Epithelial cell of proximal tubule (primary cell): ENCODE data around the gene UROS. TPM values are rescaled to one million over a fixed set of nuclear protein-coding genes. Genes with fewer than 3 reads are reported as not detected.
A peak's percentile ranks its signal among the peaks of the same experiment; 100 is the strongest.

Experiments
- DNase-seq: peaks from one replicate; pipeline ENCODE4 v3.0.0-alpha.2; 2011; ENCODE audit warnings: low read depth
- H3K4me3 ChIP-seq: 2 replicates; pipeline ENCODE4 v1.5.1; 2011; ENCODE audit warnings: low read depth, mild to moderate bottlenecking, low read length
- total RNA-seq: library from RNA; depleted of rRNA; stranded (reverse); fragments of >200 nt; gene quantifications from 2 replicates; pipeline ENCODE4 v1.2.3, GENCODE V29; 2015
- TF ChIP-seq, protein P1 (sequence below): conservative IDR thresholded peaks from 2 replicates; pipeline ENCODE4 v1.5.1; 2012; ENCODE audit warnings: low read depth, mild to moderate bottlenecking, low read length

Gene UROS
- total RNA-seq, 1 donor from 2014 or later, result 56.8 TPM

DNA sequence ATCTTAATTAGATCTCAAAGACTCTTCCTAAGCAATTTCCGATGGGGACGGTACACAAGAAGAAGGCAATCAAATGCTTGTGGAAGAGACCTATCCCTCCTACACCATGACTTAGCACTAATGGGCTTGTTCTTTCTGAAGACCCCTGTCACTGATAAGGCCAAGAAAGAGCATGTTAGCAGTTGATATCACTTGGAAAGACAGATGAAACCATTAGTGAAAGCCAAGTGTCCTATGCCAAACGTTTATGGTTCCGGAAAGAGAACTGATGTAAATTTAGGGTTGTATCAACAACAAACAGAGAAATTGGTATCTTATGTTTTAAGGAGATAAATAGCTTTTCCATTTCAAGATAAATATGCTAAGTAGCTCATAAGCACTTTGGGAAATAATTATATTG lies 6.5 kb downstream of the UROS start:
- no peak for DNase-seq
- TF ChIP-seq, protein P1, sequence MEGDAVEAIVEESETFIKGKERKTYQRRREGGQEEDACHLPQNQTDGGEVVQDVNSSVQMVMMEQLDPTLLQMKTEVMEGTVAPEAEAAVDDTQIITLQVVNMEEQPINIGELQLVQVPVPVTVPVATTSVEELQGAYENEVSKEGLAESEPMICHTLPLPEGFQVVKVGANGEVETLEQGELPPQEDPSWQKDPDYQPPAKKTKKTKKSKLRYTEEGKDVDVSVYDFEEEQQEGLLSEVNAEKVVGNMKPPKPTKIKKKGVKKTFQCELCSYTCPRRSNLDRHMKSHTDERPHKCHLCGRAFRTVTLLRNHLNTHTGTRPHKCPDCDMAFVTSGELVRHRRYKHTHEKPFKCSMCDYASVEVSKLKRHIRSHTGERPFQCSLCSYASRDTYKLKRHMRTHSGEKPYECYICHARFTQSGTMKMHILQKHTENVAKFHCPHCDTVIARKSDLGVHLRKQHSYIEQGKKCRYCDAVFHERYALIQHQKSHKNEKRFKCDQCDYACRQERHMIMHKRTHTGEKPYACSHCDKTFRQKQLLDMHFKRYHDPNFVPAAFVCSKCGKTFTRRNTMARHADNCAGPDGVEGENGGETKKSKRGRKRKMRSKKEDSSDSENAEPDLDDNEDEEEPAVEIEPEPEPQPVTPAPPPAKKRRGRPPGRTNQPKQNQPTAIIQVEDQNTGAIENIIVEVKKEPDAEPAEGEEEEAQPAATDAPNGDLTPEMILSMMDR, result no peak
- no peak overlapping the region for H3K4me3 ChIP-seq

DNA sequence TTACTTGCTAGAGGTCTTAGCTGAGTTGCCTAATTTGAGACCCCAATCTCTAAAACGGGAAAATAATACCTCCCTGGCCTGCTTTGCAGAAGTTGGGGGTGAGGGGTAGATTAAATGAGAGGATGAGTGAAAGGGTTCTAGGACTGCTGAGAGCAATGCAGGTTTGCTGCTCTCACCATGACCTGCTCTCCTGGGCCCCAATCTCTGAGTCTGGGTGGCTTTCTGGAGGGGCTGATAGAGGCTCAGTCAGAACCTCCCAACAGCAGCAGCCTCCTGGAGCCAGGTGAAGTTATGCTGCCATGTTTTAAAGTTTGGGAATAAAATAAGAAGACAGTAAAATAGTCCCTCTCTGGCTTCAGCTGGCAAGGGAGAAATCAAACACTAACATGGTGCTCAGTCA lies 7.3 kb downstream of the UROS start:
- no peak overlapping the region for H3K4me3 ChIP-seq
- no peak for DNase-seq
- TF ChIP-seq, protein P1, result no peak

DNA sequence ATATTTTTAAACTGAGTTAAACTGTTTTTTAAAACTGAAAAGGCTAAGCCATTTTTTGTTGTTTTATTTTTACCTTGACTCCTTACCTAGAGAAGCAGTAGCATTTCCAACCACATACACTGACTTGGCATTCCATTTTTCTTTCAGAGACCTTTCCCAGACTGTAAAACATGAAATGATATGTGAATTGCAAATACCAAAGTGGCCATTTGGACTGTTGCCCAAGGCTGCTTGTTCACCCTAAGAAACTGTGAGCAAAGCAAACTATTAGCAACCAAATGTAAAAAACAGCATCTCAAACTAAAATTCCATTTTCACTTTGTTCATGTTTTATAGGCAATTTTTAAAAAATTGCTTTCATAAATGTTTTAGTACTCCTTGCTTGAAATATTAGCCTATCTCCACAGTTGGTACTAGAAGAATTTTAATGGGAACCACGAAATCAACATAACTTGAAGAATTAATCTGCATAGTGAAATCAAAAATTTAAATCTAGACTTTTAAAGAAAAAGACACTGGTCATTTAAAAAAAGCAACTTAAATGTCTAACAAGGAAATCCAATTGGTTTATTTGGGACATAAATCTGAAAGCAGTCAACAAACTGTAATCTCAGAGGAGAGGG lies 10.8 kb downstream of the UROS start:
- DNase-seq, result no peak
- TF ChIP-seq, protein P1, result no peak
- no peak overlapping the region for H3K4me3 ChIP-seq

DNA sequence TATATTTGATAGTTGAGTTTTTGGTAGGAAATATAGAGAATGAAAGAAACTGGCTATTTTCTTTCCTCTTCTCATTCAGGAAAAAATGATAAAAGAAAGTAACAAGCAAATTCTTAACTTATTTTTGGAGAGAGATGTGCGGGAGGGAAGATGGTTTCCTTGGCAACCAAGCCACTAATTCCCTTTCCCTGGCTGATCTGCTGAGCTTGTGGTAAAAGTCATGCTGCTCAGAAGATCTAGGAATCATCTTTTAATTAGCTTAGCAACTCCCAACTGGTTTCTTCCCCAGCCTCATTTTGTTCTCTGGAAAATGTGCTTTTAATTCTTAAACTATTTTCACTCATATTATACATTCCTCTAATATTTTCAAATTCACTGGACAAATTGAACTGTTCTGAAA lies 11.8 kb downstream of the UROS start:
- no peak for DNase-seq
- TF ChIP-seq, protein P1, result no peak
- no peak overlapping the region for H3K4me3 ChIP-seq

DNA sequence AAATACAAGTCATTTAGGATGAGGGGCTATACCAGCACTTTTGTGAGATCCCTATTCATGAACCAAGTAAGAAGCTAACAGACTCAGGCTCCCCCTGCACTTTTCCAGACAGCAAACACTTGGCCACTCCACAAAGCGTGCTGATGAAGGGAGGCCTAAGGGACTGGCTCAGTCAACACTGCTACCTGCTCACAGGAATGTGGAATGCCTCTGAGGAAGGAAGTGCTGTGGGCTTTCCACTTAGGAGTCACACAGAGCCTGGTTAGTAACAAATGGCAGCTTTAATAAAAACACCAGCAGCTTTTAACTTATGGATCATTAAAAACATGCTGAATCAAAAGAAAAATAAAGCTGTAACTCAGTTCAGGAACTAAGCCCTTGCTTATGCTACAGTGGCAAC lies 15.0 kb downstream of the UROS start:
- TF ChIP-seq, protein P1, result no peak
- no peak for DNase-seq

DNA sequence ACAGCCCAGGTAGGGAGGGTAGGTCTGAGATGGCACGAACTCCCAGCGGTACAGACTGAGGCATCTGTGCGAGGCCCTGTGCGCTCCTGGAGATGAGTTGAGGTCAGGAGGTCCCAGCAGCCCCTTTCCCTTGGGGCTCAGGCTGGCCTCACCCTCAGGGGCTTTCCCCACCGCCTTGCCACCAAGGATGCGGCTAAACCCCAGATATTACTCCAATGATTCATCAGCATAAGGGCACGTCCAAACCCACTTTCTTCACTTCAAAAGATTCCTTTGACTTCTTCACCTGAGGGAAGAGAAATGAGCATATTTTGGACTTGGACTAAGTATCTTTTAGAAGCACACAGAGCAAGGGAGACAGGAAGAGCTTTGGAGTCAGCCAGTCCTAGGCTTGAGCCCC lies 20.3 kb downstream of the UROS start:
- DNase-seq, result no peak
- TF ChIP-seq, protein P1, result no peak

More for the DNA sequence above, 15.0 kb downstream of the UROS start:
- no peak overlapping the region for H3K4me3 ChIP-seq

DNA sequence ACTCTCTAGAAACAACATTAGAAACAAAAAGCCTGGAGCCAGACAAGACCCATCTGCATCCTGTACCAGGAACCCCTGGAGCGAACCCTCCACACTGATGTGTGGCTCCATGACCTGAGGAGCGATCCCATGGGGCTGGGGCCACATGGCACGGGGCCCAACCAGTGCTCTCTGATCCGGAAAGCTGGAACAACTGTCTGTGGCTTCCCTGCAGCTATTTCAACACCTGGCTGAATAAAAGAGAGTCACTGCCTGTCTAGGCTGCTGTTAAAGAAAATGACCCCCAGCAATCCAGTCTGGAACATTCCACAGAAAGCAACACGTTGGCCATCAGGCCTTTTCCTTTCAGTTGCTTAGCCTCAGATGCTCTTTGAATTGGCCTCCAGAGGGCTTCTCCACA lies 20.9 kb downstream of the UROS start:
- TF ChIP-seq, protein P1, result peak; percentile 20
- H3K4me3 ChIP-seq, result no peak overlapping the region
- DNase-seq, result no peak

More for the DNA sequence above, 20.3 kb downstream of the UROS start:
- no peak overlapping the region for H3K4me3 ChIP-seq
